ENCODE data around the gene KCNH4.

Gene KCNH4

GRCh38 chr17:42132941-42133340 is 48.0 kb downstream of the KCNH4 start:
- H3K9ac ChIP-seq (ENCODE audit: low read length) = peak overlapping the region; percentile 56
- TF ChIP-seq CTCF (IDR thresholded peaks at IDR 0.05; ENCODE audit: low read depth, low read length) (no peak), EZH2phosphoT487 (IDR thresholded peaks at IDR 0.05; ENCODE audit: low read depth) (no peak)
- H3K27ac ChIP-seq (ENCODE audit: low read length) = peak overlapping the region; percentile 97
- peaks cover 69% of the 10 kb centered on the region for H3K79me2 ChIP-seq (ENCODE audit: low read length)
- no peaks in the 10 kb centered on the region for H3K27me3 ChIP-seq (ENCODE audit: low read depth, low read length)
- no peak overlapping the region for H2AFZ ChIP-seq (ENCODE audit: low read depth, low read length)
- peaks cover 23% of the 10 kb centered on the region for H4K20me1 ChIP-seq (ENCODE audit: insufficient read depth, low read length)
- peak overlapping the region; percentile 54 for H3K4me3 ChIP-seq (ENCODE audit: low read length)
- peaks cover 52% of the 10 kb centered on the region for H3K36me3 ChIP-seq (replicated peaks; ENCODE audit: low read depth, low read length)
- H3K4me2 ChIP-seq (ENCODE audit: low read length) = peak overlapping the region; percentile 71
- H3K4me1 ChIP-seq (ENCODE audit: low read length) = peaks cover 79% of the 10 kb centered on the region
- H3K9me3 ChIP-seq (ENCODE audit: insufficient read depth, low read length) = peaks cover 5% of the 10 kb centered on the region; the same call in 1 of the 2 replicates

- no peak for TF ChIP-seq EZH2phosphoT487 (IDR thresholded peaks at IDR 0.05; ENCODE audit: low read depth)
- no peak for TF ChIP-seq CTCF (IDR thresholded peaks at IDR 0.05; ENCODE audit: low read depth, low read length)
These were observed 48.9 kb downstream of the KCNH4 start for GRCh38 chr17:42131981-42132432.

GRCh38 chr17:42131232-42131631 is 49.7 kb downstream of the KCNH4 start:
- Histone ChIP-seq H3K4me1 (ENCODE audit: low read length) (peaks cover 79% of the 10 kb centered on the region), H3K9me3 (ENCODE audit: insufficient read depth, low read length) (peaks cover 5% of the 10 kb centered on the region; the same call in 1 of the 2 replicates), H4K20me1 (ENCODE audit: insufficient read depth, low read length) (peaks cover 21% of the 10 kb centered on the region), H3K27ac (ENCODE audit: low read length) (peak overlapping the region; percentile 97; the same call in 1 of the 2 replicates), H3K79me2 (ENCODE audit: low read length) (peaks cover 52% of the 10 kb centered on the region), H3K4me2 (ENCODE audit: low read length) (no peak overlapping the region), H3K4me3 (ENCODE audit: low read length) (no peak overlapping the region), H2AFZ (ENCODE audit: low read depth, low read length) (no peak overlapping the region), H3K9ac (ENCODE audit: low read length) (no peak overlapping the region), H3K36me3 (replicated peaks; ENCODE audit: low read depth, low read length) (peaks cover 50% of the 10 kb centered on the region), H3K27me3 (ENCODE audit: low read depth, low read length) (no peaks in the 10 kb centered on the region)
- TF ChIP-seq CTCF (IDR thresholded peaks at IDR 0.05; ENCODE audit: low read depth, low read length) (no peak), EZH2phosphoT487 (IDR thresholded peaks at IDR 0.05; ENCODE audit: low read depth) (no peak)

More at GRCh38 chr17:42131981-42132432, 48.9 kb downstream of the KCNH4 start:
- H3K27me3 ChIP-seq (ENCODE audit: low read depth, low read length) = no peaks in the 10 kb centered on the region
- no peak overlapping the region for H2AFZ ChIP-seq (ENCODE audit: low read depth, low read length)
- peak overlapping the region; percentile 9; the same call in 1 of the 2 replicates for H3K4me3 ChIP-seq (ENCODE audit: low read length)
- H3K79me2 ChIP-seq (ENCODE audit: low read length) = peaks cover 59% of the 10 kb centered on the region
- H3K9ac ChIP-seq (ENCODE audit: low read length) = no peak overlapping the region
- peaks cover 81% of the 10 kb centered on the region for H3K4me1 ChIP-seq (ENCODE audit: low read length)
- peaks cover 49% of the 10 kb centered on the region for H3K36me3 ChIP-seq (replicated peaks; ENCODE audit: low read depth, low read length)
- H3K9me3 ChIP-seq (ENCODE audit: insufficient read depth, low read length) = peaks cover 5% of the 10 kb centered on the region; the same call in 1 of the 2 replicates
- H3K27ac ChIP-seq (ENCODE audit: low read length) = peak overlapping the region; percentile 97
- peaks cover 23% of the 10 kb centered on the region for H4K20me1 ChIP-seq (ENCODE audit: insufficient read depth, low read length)
- H3K4me2 ChIP-seq (ENCODE audit: low read length) = peak overlapping the region; percentile 71

- Histone ChIP-seq H3K4me2 (ENCODE audit: low read length) (no peak overlapping the region), H3K9ac (ENCODE audit: low read length) (no peak overlapping the region), H4K20me1 (ENCODE audit: insufficient read depth, low read length) (peaks cover 16% of the 10 kb centered on the region), H2AFZ (ENCODE audit: low read depth, low read length) (no peak overlapping the region), H3K27ac (ENCODE audit: low read length) (no peak overlapping the region), H3K9me3 (ENCODE audit: insufficient read depth, low read length) (peaks cover 5% of the 10 kb centered on the region; the same call in 1 of the 2 replicates), H3K4me3 (ENCODE audit: low read length) (no peak overlapping the region), H3K4me1 (ENCODE audit: low read length) (peaks cover 75% of the 10 kb centered on the region), H3K36me3 (replicated peaks; ENCODE audit: low read depth, low read length) (peaks cover 45% of the 10 kb centered on the region), H3K79me2 (ENCODE audit: low read length) (peaks cover 44% of the 10 kb centered on the region), H3K27me3 (ENCODE audit: low read depth, low read length) (no peaks in the 10 kb centered on the region)
- TF ChIP-seq CTCF (IDR thresholded peaks at IDR 0.05; ENCODE audit: low read depth, low read length) (peak; percentile 32), EZH2phosphoT487 (IDR thresholded peaks at IDR 0.05; ENCODE audit: low read depth) (no peak)
These were observed 50.5 kb downstream of the KCNH4 start for GRCh38 chr17:42130310-42130936.
